NOMO-1 treated with dmso at 0.1 percent for 144 hours (cell line): Measurements from ENCODE around the gene OCLN.
"Not testable (repeated sequence)": the region's sequence is repeated elsewhere in the genome, so short reads cannot be mapped to it uniquely, and the experiment has no call there.

Experiments
- DNase-seq: peaks from one replicate; lab custom pipeline; 2025; ENCODE audit not compliant: unreplicated experiment; lab: John Stamatoyannopoulos, UW

The OCLN gene

GRCh38 chr5:69489246-69489645 is 3.3 kb upstream of the OCLN start:
- DNase-seq = no peak

DNA sequence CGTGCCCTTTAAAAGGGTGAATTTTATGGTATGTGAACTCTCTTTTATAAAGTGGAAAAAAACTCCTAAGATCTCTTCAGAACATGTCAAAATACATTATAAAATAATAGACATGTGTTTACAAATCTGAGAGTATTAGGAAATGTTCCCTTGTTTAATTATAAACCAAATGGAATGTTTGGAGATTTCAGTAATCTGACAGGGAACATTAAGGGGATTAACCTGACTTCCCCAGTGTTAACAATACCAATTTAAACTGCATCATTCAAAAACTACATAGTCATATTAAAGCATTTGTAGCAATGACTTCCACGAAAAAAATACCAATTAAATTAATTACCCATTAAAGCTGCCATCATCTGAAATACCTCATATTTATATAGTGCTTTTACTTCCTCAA is 1.6 kb upstream of the OCLN start:
- DNase-seq = no peak

GRCh38 chr5:69491838-69492390 is 676 bp upstream of the OCLN start:
- DNase-seq = no peak

DNA sequence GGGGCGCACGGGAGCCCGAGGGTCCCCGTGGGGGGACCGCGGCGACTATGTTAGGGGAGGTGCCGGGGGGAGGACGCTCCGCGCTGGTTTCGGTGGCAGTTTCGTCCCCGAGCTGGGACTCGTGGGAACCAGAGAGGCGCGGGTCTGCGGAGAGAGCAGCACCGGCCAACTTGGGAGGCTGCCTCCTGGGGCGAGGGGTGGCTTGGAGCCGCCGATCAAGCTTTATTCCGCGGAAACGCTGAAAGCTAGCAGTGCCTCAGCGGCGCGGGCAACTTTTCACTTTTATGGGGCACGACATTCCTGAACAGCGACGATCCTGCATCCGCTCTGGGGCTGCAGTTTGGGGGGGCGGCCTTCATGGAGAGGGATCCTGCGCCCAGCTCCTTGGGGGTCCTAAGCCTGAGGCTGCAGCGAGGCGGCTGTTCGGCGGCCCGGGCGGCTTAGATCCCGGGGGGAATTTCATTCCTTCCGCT is 369 bp downstream of the OCLN start:
- DNase-seq = no peak

- DNase-seq = peak; percentile 46
Observed at GRCh38 chr5:69493396-69494133, 975 bp downstream of the OCLN start.

GRCh38 chr5:69494452-69494851 is 1.9 kb downstream of the OCLN start:
- DNase-seq = no peak

DNA sequence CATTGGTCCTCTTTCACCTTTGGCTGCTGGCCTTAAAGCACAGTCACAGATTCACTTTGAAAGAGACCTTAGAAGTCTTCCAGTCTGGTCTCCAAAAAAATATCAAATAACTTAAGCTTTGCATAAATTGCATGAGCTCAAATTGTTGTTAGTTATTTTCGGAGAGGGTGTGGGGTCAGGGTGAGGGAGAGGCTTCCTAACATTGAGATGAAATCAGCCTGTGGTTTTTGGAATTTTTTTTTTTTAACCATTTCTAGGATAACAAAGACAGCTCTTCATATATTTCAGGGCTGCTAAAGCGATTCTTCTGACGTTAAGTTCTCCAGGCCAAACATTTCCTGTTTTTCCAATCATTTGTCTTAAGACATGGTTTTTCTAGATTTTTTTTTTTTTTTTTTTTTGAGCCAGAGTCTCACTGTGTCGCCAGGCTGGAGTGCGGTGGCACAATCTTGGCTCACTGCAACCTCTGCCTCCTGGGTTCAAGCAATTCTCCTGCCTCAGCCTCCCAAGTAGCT is 4.5 kb downstream of the OCLN start:
- no peak for DNase-seq

DNA sequence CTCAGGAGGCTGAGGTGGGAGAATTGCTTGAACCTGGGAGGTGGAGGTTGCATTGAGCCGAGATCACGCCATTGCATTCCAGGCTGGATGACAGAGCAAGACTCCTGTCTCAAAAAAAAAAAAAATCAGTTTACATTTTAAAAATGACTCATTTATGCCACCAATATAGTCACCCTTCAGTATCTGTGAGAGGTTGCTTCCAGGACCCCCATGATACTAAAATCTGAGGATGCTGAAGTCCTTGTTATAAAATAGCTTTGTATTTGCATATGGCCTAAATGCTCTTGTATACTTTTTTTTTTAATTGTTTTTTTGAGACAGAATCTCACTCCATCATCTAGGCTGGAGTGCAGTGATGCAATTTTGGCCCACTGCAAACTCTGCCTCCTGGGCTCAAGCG is 5.8 kb downstream of the OCLN start:
- DNase-seq = no peak

- no peak for DNase-seq
Observed at GRCh38 chr5:69502367-69502766, 9.8 kb downstream of the OCLN start.

DNA sequence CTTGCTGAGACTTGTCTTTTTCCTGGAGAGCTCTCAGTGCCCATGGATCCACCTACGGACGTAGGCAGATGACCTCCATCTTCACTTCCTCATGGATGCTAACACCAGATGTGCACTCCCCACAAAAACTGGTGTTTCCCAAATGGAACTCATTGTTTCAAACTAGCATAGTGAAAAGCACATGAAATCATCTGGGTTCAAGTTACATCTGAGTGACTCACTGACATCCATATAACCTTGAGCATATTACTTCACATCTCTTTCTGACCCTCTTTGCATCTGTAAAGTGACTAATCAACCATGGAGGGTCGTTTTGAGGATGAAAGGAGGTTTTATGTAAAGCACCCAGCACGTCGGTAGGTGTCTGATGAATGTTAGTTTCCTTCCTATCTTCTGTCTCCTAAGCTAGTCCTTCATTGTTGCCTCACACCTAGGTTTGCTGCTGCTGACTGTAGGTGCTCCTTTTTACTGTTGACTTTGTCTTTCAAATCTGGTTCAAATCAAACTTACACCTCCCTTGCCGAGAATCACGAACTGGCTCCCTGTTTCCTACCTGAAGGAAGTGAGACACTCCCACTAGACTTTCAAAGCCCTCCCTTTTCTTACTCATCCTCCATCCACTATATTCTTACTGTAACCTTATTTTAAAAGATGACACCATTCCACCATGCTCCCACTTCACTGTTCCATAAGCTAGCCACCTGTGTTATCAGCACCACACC is 10.3 kb downstream of the OCLN start:
- no peak for DNase-seq

DNA sequence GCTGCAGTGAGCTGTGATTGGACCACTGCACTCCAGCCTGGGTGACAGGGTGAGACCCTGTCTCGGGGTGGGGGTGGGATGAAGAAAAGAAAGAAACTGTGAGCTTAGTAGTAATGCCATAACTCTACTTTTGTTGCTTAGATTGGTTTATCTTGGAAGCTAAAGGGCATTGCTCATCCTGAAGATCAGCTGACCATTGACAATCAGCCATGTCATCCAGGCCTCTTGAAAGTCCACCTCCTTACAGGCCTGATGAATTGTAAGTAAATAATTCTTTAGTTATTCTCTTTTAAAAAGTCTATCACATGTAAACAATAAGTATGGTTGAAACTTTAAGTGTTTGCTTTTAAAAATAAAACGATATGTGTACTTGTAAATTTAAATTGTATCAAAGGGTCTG is 11.4 kb downstream of the OCLN start:
- no peak for DNase-seq

- DNase-seq = no peak
Observed at GRCh38 chr5:69505306-69505705, 12.7 kb downstream of the OCLN start.

GRCh38 chr5:69509212-69509611 is 16.6 kb downstream of the OCLN start:
- no peak for DNase-seq

- no peak for DNase-seq
Observed at GRCh38 chr5:69510694-69511093, 18.1 kb downstream of the OCLN start.

GRCh38 chr5:69512740-69513260 is 20.2 kb downstream of the OCLN start:
- no peak for DNase-seq

GRCh38 chr5:69515570-69515969 is 23.0 kb downstream of the OCLN start:
- not testable (repeated sequence) for DNase-seq

- DNase-seq = no peak
Observed at GRCh38 chr5:69516769-69517168, 24.2 kb downstream of the OCLN start.

- DNase-seq = no peak
Observed at GRCh38 chr5:69517763-69518212, 25.2 kb downstream of the OCLN start.

DNA sequence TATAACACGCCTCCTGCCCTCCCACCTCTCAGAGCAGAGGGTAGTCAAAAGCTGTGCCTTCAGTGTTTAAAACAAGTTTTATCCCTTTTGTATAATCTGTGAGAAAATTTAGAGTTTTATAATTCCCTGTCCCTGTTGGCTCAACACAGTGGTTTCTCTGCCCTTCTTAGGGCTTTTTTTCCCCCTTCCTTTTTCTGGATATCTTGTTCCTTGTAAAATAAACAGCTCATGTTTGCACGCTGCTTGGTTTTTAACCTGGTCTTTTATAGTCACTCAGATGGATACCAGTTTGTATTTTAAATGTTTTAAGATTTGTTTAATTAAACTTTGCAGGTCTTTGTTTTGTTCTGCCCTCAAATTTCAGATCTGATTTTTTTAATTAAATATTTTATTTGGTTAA is 26.7 kb downstream of the OCLN start:
- DNase-seq = no peak

DNA sequence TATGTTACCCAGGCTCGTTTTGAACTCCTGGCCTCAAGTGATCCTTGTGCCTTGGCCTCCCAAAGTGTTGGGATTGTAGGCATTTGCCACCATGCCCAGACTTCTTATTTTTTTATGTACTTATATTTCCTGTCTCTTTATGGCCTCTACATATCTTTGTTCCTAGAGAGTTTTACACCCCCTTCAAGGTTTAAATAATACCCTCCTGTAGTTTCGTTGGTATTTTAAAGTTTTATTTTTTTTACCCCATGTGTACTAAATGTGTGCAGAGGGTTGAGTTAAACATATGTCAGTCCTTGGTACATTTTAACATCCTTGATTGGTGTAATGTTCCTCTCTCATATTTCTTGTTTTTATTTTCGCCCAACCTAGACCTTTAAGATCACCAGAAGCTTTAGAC is 29.4 kb downstream of the OCLN start:
- no peak for DNase-seq

DNA sequence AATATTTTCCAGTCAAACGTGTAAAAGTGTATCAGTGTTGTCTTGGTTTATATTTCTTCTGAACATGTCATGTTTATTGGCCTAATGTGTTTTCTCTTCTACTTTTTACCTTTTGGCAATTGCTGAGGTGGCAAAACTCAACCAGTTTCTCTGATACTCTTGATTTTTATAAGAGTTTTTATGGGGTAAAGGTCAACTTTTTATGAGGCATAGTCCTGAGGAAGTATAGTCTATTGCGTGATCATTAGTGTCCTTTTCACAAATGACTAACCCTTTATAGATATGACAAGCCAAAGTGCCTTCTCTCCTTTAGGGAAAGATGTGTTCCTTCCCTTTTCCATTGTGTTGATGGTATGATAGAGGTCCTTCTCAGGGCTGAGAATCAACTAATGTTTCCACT is 32.9 kb downstream of the OCLN start:
- DNase-seq = no peak

DNA sequence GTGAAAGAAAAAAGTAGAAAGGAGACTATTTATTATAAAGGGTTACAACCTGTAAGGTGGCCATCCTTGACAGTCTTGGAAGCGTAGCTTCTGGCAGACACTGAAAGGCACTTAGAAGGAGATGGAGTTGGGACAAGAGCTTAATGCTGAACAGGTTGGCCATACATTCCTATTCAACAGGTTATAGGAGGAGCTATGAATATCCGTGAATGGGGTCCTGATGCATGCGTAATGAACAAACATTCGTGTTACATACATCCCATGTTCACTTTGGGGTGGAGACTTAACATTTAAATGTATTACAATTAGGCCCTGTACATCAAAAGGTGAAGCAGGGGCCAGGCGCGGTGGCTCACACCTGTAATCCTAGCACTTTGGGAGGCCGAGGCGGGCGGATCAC is 34.1 kb downstream of the OCLN start:
- no peak for DNase-seq
